Measurements from ENCODE around the gene SMG1.
"Not testable (repeated sequence)": the region's sequence is repeated elsewhere in the genome, so short reads cannot be mapped to it uniquely, and the experiment has no call there.

SMG1 gene

GRCh38 chr16:18925986-18926865 lies at the start of gene SMG1:
TSS of gene SMG1 (minus strand) at chr16:18926408. CDS start at chr16:18926041, 367 bp downstream.
- peak; percentile 97 for DNase-seq

DNA sequence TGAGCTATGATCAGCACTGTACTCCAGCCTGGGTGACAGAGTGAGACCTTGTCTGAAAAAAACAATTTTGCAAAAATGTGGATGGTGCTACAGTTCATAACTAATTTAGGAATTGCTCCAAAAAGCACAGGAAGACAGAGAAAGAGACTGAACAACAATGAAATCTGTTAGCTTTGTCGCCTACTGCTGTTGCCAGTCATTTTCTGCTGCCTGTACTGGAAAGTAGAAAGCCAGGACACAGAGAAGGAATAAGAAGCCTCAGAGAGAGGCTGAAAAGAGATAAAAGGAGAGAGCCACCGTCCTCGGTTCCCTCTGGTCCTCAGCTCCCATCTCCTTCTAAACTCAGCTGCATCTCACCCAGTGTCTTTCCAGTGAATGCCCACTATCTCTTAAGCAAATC lies 48.9 kb upstream of the SMG1 start:
- no peak for DNase-seq

DNA sequence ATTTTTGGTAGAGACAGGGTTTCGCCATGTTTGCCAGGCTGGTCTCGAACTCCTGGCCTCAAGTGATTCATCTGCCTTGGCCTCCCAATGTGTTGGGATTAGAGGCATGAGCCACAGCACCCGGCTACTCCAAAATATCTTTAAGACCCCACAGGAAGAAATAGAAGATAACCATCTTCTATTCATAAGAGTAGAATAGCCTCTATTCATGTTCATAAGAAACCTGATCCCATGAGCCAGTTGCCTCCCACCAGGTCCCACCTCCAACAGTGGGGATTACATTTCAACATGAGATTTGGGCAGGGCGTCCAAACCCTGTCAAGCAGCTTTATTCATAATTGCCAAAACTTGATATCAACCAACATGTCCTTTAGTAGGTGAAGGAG lies 43.6 kb upstream of the SMG1 start:
- DNase-seq = no peak

- DNase-seq = peak; percentile 77
Observed at GRCh38 chr16:18969050-18969854, 43.0 kb upstream of the SMG1 start.

DNA sequence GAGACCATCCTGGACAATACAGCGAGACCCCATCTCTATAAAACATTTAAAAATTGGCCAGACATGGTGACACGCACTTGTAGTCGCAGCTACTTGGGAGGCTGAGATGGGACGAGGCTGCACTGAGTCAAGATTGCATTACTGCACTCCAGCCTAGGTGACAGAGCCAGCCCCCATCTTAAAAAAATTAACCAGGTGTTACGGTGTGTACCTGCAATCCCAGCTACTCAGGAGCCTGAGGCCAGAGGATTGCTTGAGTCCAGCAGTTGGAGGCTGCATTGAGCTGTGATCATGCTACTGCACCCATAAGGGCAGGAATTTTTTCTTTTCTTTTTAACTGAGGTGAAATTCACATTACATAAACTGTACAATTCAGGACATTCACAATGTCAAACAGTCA lies 40.6 kb upstream of the SMG1 start:
- no peak for DNase-seq

GRCh38 chr16:18965555-18965954 lies 39.3 kb upstream of the SMG1 start:
- no peak for DNase-seq

GRCh38 chr16:18959031-18959505 lies 32.9 kb upstream of the SMG1 start:
- no peak for DNase-seq

- DNase-seq = no peak
Observed at GRCh38 chr16:18958621-18959029, 32.4 kb upstream of the SMG1 start.

- DNase-seq = not testable (repeated sequence)
Observed at GRCh38 chr16:18956658-18957241, 30.5 kb upstream of the SMG1 start.

DNA sequence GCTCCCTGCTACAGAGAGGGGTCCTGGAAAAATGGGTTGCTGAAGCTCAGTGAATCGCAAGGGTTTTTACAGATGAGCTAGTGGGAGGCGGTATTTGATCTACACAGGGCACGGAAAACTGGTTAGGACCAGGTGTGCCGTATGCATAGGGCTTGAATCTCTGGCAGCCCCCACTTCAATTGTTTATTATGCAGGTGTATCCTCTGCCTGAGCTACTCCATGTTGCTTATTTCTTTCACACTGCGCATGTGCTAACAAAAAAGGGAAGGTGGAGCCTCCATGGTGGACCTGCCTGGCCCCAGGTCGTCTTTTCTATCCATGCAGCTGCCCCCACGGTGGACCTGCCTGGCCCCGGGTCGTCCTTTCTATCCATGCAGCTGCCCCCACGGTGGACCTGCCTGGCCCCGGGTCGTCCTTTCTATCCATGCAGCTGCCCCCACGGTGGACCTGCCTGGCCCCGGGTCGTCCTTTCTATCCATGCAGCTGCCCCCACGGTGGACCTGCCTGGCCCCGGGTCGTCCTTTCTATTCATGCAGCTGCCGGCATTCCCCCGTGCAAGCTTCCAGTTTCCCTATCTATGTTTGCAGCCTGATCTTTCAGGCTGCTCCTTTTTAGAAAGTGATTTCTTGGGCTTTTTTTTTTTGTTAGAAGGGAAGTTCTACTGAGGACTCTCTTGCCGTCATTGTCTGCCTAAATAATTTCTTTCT lies 29.8 kb upstream of the SMG1 start:
- not testable (repeated sequence) for DNase-seq

GRCh38 chr16:18953547-18953946 lies 27.3 kb upstream of the SMG1 start:
- no peak for DNase-seq

- DNase-seq = no peak
Observed at GRCh38 chr16:18950469-18951185, 24.4 kb upstream of the SMG1 start.

- no peak for DNase-seq
Observed at GRCh38 chr16:18948372-18949020, 22.3 kb upstream of the SMG1 start.

- DNase-seq = no peak
Observed at GRCh38 chr16:18945233-18945632, 19.0 kb upstream of the SMG1 start.

GRCh38 chr16:18943414-18943813 lies 17.2 kb upstream of the SMG1 start:
- no peak for DNase-seq

DNA sequence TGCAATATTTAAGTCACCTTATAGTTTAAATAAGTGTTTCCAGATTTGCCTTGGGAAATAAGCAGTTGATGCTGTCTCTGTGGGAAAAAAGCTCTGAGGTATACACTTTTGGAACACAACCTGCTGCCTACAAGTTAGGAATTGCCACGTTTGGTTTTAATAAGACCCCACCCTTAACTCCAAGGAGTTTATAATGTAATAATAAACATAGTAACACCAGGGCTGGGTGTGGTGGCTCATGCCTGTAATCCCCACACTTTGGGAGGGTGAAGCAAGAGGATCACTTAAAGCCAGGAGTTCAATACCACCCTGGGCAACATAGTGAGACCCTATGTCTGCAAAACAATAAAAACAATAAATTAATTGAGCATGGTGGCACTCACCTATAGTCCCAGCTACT lies 15.9 kb upstream of the SMG1 start:
- DNase-seq = no peak

GRCh38 chr16:18941471-18941870 lies 15.3 kb upstream of the SMG1 start:
- no peak for DNase-seq

GRCh38 chr16:18938986-18939385 lies 12.8 kb upstream of the SMG1 start:
- DNase-seq = no peak

- no peak for DNase-seq
Observed at GRCh38 chr16:18937390-18937789, 11.2 kb upstream of the SMG1 start.

- no peak for DNase-seq
Observed at GRCh38 chr16:18936727-18937340, 10.6 kb upstream of the SMG1 start.

- no peak for DNase-seq
Observed at GRCh38 chr16:18933501-18933900, 7.3 kb upstream of the SMG1 start.

Measured in CD4-positive, alpha-beta T cell treated with Interleukin-4 for 4 hours (primary cell).